ENCODE results near the gene GOLGA3.
"Not testable (repeated sequence)": the region's sequence is repeated elsewhere in the genome, so short reads cannot be mapped to it uniquely, and the experiment has no call there.

GOLGA3 gene

DNA sequence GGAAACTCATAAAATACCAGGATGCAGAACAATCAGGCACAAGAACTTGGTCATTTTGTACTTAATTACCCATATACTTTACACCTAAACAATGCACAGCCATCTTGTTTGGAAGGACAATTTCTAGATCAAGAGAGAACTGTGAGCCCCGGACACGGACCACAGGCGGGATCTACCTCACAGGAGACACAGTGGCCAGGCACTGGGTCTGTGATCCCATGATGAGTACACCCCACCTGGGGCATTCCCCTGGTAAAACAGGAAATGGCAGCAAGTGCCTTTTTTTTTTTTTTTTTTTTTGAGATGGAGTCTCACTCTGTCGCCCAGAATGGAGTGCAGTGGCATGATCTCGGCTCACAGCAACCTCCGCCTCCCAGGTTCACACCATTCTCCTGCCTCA, 15.2 kb downstream of the GOLGA3 start:
- CTCF ChIA-PET, result no interaction called here
- DNase-seq, result no peak
- no peak overlapping the region for H3K27ac Mint-ChIP-seq
- peaks cover 58% of the 10 kb centered on the region for H3K36me3 Mint-ChIP-seq
- peaks cover 2% of the 10 kb centered on the region for H3K9me3 Mint-ChIP-seq
- H3K27me3 Mint-ChIP-seq, result no peaks in the 10 kb centered on the region
- no peak overlapping the region for H3K4me3 Mint-ChIP-seq
- peaks cover 23% of the 10 kb centered on the region for H3K4me1 Mint-ChIP-seq

DNA sequence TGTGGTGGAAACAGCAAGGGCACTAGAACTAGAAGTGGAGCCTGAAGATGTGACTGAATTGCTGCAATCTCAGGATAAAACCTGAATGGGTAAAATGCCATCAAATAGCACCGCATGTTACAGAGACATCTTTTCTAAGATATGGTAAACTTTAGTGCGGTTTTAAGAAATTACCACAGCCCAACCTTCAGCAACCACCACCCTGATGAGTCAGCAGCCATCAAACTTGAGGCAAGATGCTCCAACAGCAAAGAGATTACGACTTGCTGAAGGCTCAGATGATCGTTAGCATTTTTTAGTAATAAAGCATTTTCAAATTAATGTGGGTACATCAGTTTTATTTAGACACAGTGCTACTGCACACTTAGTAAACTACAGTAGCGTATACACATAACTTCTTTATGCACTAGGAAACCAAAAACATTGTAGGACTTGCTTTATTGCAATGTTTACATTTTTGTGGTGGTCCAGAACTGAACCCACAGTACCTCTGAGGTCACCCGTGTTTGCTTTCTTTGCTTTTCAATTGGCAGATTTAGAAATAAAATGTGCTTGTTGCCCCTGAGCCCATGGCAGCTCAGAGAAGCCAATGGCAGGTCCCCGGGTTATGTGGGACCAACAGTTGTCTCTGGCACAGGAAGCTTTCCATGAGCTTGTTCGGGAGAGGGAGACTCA, 15.9 kb downstream of the GOLGA3 start:
- CTCF ChIA-PET, result no interaction called here
- H3K27me3 Mint-ChIP-seq, result no peaks in the 10 kb centered on the region
- H3K36me3 Mint-ChIP-seq, result peaks cover 59% of the 10 kb centered on the region
- no peak overlapping the region for H3K4me3 Mint-ChIP-seq
- no peak for DNase-seq
- H3K27ac Mint-ChIP-seq, result peak overlapping the region; percentile 49
- H3K4me1 Mint-ChIP-seq, result peaks cover 19% of the 10 kb centered on the region
- H3K9me3 Mint-ChIP-seq, result peaks cover 2% of the 10 kb centered on the region

DNA sequence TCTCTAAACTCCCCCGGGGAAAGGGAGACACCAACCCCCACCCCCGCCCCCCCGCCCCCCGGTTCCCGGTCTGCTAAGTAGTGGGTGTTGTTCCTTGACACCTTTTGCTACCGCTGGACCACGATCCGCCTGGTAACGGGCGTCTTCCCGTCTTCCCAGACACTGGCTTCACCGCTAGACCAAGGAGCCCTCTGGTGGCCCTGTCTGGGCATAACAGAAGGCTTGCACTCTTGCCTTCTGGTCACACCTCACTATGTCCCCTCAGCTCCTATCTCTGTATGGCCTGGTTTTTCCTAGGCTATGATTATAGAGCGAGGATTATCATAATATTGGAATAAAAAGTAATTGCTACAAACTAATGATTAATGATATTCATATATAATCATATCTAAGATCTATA, 19.3 kb downstream of the GOLGA3 start:
- Mint-ChIP-seq H3K36me3 (peaks cover 71% of the 10 kb centered on the region), H3K4me1 (peaks cover 31% of the 10 kb centered on the region)
- CTCF ChIA-PET, result interaction anchor here (1.7 kb wide), 1 partner anchor 25 kb away, joined by 3 read pairs; no protein-coding TSS in a partner anchor
- peak; percentile 48 for DNase-seq
- H3K9me3 Mint-ChIP-seq, H3K27ac Mint-ChIP-seq, H3K27me3 Mint-ChIP-seq, H3K4me3 Mint-ChIP-seq: not testable (repeated sequence)

DNA sequence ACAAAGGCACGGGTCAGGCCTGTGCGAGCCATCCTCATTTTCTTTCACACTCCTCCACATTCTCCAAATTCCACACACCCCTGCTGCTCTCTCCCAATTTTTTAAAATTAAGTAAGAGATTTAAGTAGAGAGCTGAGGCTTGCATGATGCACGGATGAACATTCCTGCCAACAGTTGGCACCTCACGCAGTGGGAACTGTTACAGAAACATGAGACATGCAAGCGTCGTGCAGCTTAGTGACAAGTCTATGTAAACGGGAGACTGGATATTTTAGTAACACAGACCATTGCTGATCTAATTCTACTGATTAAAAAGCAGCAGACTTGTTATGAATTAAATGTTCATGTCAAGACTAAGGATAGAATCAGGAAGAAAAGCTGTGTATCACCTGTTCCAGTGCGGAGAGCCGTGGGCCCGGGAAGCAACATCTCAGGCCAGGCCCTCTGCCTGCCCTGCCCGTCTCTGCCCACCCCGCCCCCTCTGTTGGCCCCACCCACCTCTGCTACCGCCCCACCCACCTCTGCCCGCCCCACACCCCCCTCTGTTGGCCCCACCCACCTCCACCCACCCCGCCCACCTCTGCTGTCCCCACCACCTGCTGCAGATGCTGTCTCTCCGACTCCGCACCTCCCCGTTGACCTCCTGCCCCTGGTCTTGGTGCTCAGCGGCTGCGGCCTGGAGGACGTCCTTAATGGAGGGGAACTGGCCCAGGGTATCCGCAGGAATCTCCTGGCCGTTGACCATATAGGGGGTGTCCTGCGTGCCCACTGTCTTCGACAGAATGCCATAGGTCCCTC, 21.2 kb downstream of the GOLGA3 start:
- Mint-ChIP-seq H3K27me3 (no peaks in the 10 kb centered on the region), H3K4me1 (peaks cover 21% of the 10 kb centered on the region), H3K9me3 (peaks cover 2% of the 10 kb centered on the region), H3K4me3 (no peak overlapping the region), H3K36me3 (peaks cover 75% of the 10 kb centered on the region), H3K27ac (no peak overlapping the region)
- DNase-seq, result no peak
- CTCF ChIA-PET, result interaction anchor here (1.0 to 3.2 kb wide), 4 partner anchors 27 to 97 kb away, joined by 3 to 9 read pairs (median 5); no protein-coding TSS in a partner anchor

DNA sequence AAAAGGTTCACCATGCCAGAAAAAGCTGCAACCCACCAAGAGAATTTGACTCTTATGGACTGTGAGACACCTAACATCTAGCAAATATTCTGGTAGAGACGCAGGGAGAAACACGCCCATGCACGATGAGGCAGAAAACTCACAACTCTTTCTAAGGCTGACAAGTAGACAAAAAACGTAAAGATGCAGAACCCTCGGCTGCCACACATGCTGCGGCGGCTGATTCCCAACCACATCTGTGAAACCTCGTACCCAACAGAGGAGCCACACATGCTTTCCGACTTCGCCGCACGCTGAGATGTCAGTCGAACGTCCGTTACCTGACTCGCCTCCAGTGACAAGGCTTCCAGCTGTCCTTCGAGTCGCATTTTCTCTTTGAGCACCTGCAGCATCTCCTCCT, 21.8 kb downstream of the GOLGA3 start:
- Mint-ChIP-seq H3K27me3 (no peaks in the 10 kb centered on the region), H3K27ac (no peak overlapping the region), H3K9me3 (peaks cover 2% of the 10 kb centered on the region), H3K4me3 (no peak overlapping the region), H3K36me3 (peaks cover 69% of the 10 kb centered on the region), H3K4me1 (peaks cover 17% of the 10 kb centered on the region)
- CTCF ChIA-PET, result interaction anchor here (1.5 to 3.2 kb wide), 2 partner anchors 39 to 98 kb away, joined by 5 to 9 read pairs; no protein-coding TSS in a partner anchor
- DNase-seq, result peak; percentile 26

DNA sequence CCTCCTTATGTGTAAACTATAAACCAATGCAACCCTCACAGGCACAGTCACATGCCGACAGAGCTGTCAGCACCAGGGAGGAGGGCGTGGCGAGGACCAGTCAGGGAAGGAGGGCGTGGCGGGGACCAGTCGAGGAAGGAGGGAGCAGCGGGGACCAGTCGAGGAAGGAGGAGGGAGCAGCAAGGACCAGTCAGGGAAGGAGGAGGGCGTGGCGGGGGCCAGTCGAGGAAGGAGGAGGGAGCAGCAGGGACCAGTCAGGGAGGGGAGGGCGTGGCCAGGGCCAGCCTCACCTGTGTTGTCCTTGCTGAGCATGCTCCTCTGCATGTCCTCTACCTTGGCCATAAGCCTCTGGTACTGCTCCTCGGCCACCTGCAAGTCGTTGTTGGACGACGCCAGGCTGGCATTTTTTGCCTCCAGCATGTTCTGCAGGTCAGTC, 24.2 kb downstream of the GOLGA3 start:
- no peak for DNase-seq
- CTCF ChIA-PET, result interaction anchor here (0.6 kb wide), 1 partner anchor 70 kb away, joined by 3 read pairs; no protein-coding TSS in a partner anchor
- Mint-ChIP-seq H3K36me3 (peaks cover 71% of the 10 kb centered on the region), H3K4me1 (peaks cover 15% of the 10 kb centered on the region), H3K27me3 (no peaks in the 10 kb centered on the region), H3K27ac (no peak overlapping the region), H3K4me3 (no peak overlapping the region), H3K9me3 (no peaks in the 10 kb centered on the region)

DNA sequence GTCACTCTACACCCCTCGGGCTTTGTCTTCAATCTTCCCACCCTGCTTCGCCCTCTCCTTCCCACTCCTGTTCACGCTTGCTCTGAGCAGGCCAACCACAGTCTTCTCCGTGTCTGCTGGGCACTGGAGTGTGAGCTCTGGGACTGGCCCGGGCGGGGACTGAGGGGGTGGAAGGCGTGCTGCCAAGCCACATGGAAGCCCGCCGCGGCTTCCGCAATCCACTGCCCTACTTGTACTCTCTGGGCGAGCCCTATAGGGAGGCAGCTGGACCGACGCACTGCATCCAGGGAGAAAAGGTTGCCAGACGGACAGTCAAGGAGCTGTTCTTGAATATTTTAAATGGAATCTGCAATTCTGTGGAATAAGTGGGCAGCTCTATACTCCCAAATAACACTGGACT, 24.8 kb downstream of the GOLGA3 start:
- Mint-ChIP-seq H3K36me3 (peaks cover 70% of the 10 kb centered on the region), H3K4me1 (peaks cover 15% of the 10 kb centered on the region), H3K4me3 (no peak overlapping the region), H3K27ac (no peak overlapping the region), H3K27me3 (no peaks in the 10 kb centered on the region), H3K9me3 (no peaks in the 10 kb centered on the region)
- DNase-seq, result no peak
- CTCF ChIA-PET, result no interaction called here

DNA sequence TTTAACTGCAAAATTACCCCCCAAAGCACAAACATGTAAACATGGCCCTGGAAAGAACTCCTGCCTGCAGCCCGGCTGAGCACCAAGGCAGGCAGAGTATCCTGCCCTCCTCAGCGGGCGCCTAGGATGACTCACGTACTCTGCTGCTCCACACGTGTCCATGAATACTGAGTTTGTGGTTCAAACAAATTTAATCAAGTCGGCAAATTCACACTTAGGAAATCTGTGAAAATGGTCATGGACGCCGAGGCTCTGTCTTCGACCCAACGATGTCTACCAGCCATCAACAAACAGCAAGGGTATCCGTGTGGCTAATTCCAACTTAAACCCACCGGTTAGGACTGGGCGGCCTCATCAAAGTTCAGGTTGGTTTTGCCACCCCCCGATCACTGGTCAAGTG, 25.5 kb downstream of the GOLGA3 start:
- H3K36me3 Mint-ChIP-seq, result peaks cover 66% of the 10 kb centered on the region
- CTCF ChIA-PET, result no interaction called here
- H3K27me3 Mint-ChIP-seq, result no peaks in the 10 kb centered on the region
- no peaks in the 10 kb centered on the region for H3K9me3 Mint-ChIP-seq
- peaks cover 15% of the 10 kb centered on the region for H3K4me1 Mint-ChIP-seq
- no peak overlapping the region for H3K4me3 Mint-ChIP-seq
- H3K27ac Mint-ChIP-seq, result no peak overlapping the region
- no peak for DNase-seq

DNA sequence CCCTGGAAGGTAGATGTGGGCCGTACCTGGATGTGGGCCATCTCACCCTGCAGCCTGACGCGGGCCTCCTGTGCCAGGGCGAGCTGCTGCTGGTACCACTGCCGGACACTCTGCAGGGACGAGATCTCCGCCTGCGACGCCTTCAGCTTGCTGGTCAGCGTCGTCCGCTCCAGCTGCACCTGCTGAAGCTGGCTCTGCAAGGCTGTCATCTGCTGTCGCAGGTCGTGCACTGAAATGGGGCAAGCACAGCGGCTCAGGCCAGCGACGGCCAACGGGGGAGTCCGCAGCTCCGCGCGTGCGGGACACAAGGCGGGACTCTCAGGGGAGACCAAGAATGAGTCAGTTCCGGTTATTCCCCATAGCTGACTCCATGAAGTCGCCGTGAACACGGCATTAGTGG, 26.9 kb downstream of the GOLGA3 start:
- H3K9me3 Mint-ChIP-seq, result no peaks in the 10 kb centered on the region
- CTCF ChIA-PET, result no interaction called here
- peak overlapping the region; percentile 11 for H3K27ac Mint-ChIP-seq
- H3K27me3 Mint-ChIP-seq, result no peaks in the 10 kb centered on the region
- H3K4me3 Mint-ChIP-seq, result no peak overlapping the region
- H3K4me1 Mint-ChIP-seq, result peaks cover 5% of the 10 kb centered on the region
- H3K36me3 Mint-ChIP-seq, result peaks cover 63% of the 10 kb centered on the region
- DNase-seq, result no peak

DNA sequence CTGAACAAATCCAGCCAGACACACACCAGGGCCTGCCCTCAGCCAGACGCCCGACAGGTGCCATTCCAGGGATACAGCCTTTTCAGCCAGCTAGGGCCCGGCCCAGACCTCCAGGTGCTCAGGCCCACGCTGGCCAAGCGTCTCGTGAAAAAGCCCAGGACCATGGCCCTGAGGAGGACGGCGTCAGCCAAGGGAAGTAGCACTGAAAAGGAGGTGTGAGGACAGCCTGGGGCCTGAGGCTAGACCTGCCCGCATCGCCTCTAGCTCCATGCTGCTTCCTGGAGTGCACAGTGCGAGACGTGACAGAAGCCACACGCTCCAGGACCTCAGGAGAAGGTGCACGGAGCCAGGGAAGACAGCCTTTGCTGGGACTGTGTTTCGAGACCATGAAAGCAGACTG, 29.8 kb downstream of the GOLGA3 start:
- CTCF ChIA-PET, result no interaction called here
- Mint-ChIP-seq H3K4me1 (no peaks in the 10 kb centered on the region), H3K36me3 (peaks cover 62% of the 10 kb centered on the region), H3K9me3 (no peaks in the 10 kb centered on the region), H3K27me3 (no peaks in the 10 kb centered on the region), H3K27ac (no peak overlapping the region), H3K4me3 (no peak overlapping the region)
- no peak for DNase-seq

DNA sequence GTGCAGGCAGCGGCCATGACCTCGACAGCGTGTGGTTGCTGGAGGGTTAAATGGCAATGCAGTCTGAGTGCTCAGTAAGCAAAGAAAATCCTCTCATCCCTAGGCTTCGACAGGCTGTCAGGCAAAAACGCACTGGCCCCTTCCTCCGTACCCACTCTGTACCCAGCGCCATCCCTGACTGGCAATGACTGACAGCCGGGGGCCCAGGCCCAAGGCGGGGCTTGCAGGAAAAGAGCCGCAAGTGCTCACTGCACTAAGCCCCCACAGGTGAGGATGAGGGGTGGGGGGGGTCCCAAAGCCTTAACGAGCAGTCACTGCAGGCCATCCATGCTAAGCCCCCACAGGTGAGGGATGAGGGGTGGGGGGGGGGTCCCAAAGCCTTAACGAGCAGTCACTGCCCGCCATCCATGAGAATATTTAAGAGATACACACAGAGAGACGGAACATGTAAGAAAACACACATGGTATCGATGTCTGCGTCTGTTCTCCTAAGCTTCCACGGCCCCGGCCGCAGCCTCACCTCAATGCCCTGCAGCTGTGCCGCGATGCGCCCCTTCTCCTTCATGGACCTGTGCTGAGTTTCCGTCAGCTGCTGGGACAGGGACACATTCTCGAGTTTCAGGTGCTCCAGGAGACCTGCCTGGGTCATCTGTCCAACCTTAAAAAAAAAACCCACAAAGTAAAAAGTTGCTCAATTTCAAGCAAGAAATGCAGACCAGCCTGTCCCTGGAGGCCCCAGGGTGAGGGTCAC, 30.7 kb downstream of the GOLGA3 start:
- no peaks in the 10 kb centered on the region for H3K9me3 Mint-ChIP-seq
- CTCF ChIA-PET, result no interaction called here

DNA sequence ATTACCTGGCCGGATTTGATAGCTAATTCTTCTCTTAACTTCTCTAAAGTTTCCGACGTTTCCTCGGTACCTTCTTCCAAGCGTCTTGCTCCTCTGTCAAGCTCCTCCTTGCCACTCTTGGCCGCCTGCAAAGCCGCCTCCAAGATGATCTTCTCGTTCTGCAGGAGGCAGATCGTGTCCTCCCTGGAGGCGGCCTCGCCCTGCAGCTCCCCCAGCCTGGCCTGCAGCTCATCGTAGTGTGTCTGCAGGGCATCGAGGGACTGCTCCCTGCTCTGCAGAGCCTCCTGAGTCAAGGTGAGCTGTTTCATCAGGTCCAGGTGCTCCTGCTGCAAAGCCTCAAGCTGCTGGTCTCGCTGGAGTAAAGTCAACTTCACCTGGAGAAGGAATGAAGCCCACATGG, 32.8 kb downstream of the GOLGA3 start:
- no peaks in the 10 kb centered on the region for H3K27me3 Mint-ChIP-seq
- CTCF ChIA-PET, result no interaction called here
- H3K27ac Mint-ChIP-seq, result no peak overlapping the region
- H3K4me3 Mint-ChIP-seq, result no peak overlapping the region
- DNase-seq, result no peak
- no peaks in the 10 kb centered on the region for H3K4me1 Mint-ChIP-seq
- H3K9me3 Mint-ChIP-seq, result no peaks in the 10 kb centered on the region
- peaks cover 55% of the 10 kb centered on the region for H3K36me3 Mint-ChIP-seq

More for the DNA sequence above, 30.7 kb downstream of the GOLGA3 start:
- Mint-ChIP-seq H3K4me1 (no peaks in the 10 kb centered on the region), H3K27ac (no peak overlapping the region), H3K4me3 (no peak overlapping the region), H3K36me3 (peaks cover 57% of the 10 kb centered on the region), H3K27me3 (no peaks in the 10 kb centered on the region)
- no peak for DNase-seq

DNA sequence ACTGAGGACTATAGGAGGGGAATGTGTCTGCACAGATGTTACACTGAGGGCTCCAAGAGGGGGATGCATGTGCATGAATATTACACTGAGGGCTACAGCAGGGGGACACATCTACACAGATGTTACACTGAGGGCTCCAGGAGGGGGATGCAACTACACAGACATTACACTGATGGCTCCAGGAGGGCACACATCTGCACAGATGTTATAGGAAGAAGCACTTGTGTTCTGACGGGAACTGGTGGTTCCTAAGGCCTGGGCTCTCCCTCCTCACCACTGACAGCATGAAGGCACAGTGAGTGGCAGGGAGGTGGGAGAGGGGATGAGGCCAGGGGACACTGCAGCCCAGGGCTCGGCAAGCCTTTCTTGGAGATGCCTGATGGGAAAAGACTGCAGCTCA, 36.7 kb downstream of the GOLGA3 start:
- DNase-seq, H3K27ac Mint-ChIP-seq, H3K4me1 Mint-ChIP-seq, H3K9me3 Mint-ChIP-seq, H3K4me3 Mint-ChIP-seq, H3K27me3 Mint-ChIP-seq, CTCF ChIA-PET: not testable (repeated sequence)
- peaks cover 57% of the 10 kb centered on the region for H3K36me3 Mint-ChIP-seq

DNA sequence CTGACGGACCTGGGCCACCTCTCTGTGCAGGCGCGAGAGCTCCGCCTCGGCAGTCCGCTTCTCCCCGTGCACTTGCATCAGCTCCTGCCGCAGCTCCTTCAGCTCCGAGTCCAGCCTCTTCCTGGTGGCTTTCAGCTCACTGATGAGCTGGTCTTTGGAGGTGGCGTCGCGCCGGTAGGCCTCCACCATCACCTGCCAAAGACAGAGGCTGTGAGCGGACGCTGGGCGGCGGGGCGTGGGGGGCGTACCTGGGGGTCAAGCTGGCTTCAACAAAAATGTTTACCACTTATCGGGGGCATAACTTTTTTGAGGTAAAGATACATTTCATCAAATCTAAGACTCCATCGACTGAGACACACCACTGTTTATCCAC, 39.6 kb downstream of the GOLGA3 start:
- Mint-ChIP-seq H3K36me3 (peaks cover 53% of the 10 kb centered on the region), H3K27me3 (no peaks in the 10 kb centered on the region), H3K27ac (no peak overlapping the region), H3K4me3 (no peak overlapping the region), H3K4me1 (no peaks in the 10 kb centered on the region), H3K9me3 (no peaks in the 10 kb centered on the region)
- CTCF ChIA-PET, result no interaction called here
- DNase-seq, result no peak
